Left lung (tissue), 10 donors: ENCODE results near the gene PPP1R13B. TPM values are rescaled to one million over a fixed set of nuclear protein-coding genes. Genes with fewer than 3 reads are reported as not detected.
A peak's percentile ranks its signal among the peaks of the same experiment; 100 is the strongest.

Experiments
- ATAC-seq: fragments of 200-7000 bp; cut with Tn5 transposase; one replicate; pipeline ENCODE4 v1.9.1; 2020; ENCODE audit warnings: moderate library complexity
- DNase-seq, 4 donors: peaks; one replicate each; pipeline ENCODE4 v3.0.0-alpha.2; 2013 to 2020
- H3K27ac ChIP-seq, 2 donors: fragments of 200-600 bp; sonication (generic) in 1 of 2; one replicate each; pipeline versions ENCODE4 v1.5.0 to v1.8.0; 2020 to 2021
- H3K27me3 ChIP-seq, 2 donors: fragments of 200-600 bp; sonication (generic) in 1 of 2; one replicate each; pipeline versions ENCODE4 v1.5.0 to v1.8.0; 2020 to 2021
- H3K36me3 ChIP-seq, 2 donors: fragments of 200-600 bp; sonication (generic) in 1 of 2; one replicate each; pipeline versions ENCODE4 v1.5.0 to v1.8.0; 2020 to 2021
- H3K4me1 ChIP-seq, 2 donors: fragments of 200-600 bp; one replicate each; pipeline ENCODE4 v1.8.0; 2021
- H3K4me3 ChIP-seq, 2 donors: fragments of 200-600 bp; sonication (generic) in 1 of 2; one replicate each; pipeline versions ENCODE4 v1.5.0 to v1.8.0; 2020 to 2021; ENCODE audit warnings: mild to moderate bottlenecking in 1 of 2
- H3K9me3 ChIP-seq, 2 donors: fragments of 200-600 bp; sonication (generic) in 1 of 2; one replicate each; pipeline versions ENCODE4 v1.5.0 to v1.8.0; 2020 to 2021
- CTCF ChIP-seq, 2 donors: fragments of 200-600 bp; sonication (generic) in 1 of 2; IDR thresholded peaks; one replicate each; pipeline versions ENCODE4 v1.5.0 to v1.8.0; 2021; ENCODE audit warnings: antibody characterized with exemption in 2 of 2
- intact Hi-C, 2 donors: fragments of 100-400 bp; cut with DNase I; formaldehyde crosslinking; loops; one replicate each; pipeline versions ENCODE4 v1.11.2 to v1.14.2; 2022
- polyA plus RNA-seq, 6 donors: library from polyadenylated mRNA; unstranded; fragments of 120-200 nt; gene quantifications; one replicate each; pipeline ENCODE4 v1.2.1, GENCODE V29; 2013; ENCODE audit not compliant: insufficient read length in 6 of 6
- total RNA-seq, 2 donors: library from RNA; stranded (reverse); fragmentation: NEBNext Ultra II Directional; extraction: Animal tissue kit (Norgen Biotek cat#: 25700); gene quantifications; one replicate each; pipeline ENCODE4 v1.2.1, GENCODE V29; 2021
- donor health status: DM: no; HTN: yes; CAD: no.
- donor health status: DM: no; HTN: no; CAD: no.

Gene PPP1R13B
- total and polyA plus RNA-seq, 8 donors = 48.0 to 86.9 (median 61.7) TPM

- Histone ChIP-seq H3K4me1 (no peaks in the 10 kb centered on the region), H3K9me3 (no peaks in the 10 kb centered on the region), H3K36me3 (peaks cover 0 to 88% of the 10 kb centered on the region in 2 donors), H3K27me3 (no peaks in the 10 kb centered on the region), H3K4me3 (no peak overlapping the region), H3K27ac (no peak overlapping the region)
- DNase-seq (peak in 1 of 4 donors; percentile 50), ATAC-seq (no peak)
- intact Hi-C loops = no loop called here
- no peak for TF ChIP-seq CTCF (IDR thresholded peaks at IDR 0.05)
Measured at GRCh38 chr14:103743691-103744090, 103.7 kb downstream of the PPP1R13B start.

- H3K36me3 ChIP-seq = peaks cover 0 to 91% of the 10 kb centered on the region in 2 donors
- intact Hi-C loops = no loop called here
- H3K27me3 ChIP-seq = no peaks in the 10 kb centered on the region
Measured at GRCh38 chr14:103742499-103743255, 104.7 kb downstream of the PPP1R13B start.

GRCh38 chr14:103741876-103742275 is 105.5 kb downstream of the PPP1R13B start:
- Histone ChIP-seq H3K4me3 (no peak overlapping the region), H3K9me3 (no peaks in the 10 kb centered on the region), H3K4me1 (no peaks in the 10 kb centered on the region), H3K27me3 (no peaks in the 10 kb centered on the region), H3K27ac (no peak overlapping the region), H3K36me3 (peaks cover 0 to 94% of the 10 kb centered on the region in 2 donors)
- no peak for TF ChIP-seq CTCF (IDR thresholded peaks at IDR 0.05)
- DNase-seq (peak in 1 of 4 donors; percentile 52), ATAC-seq (no peak)
- intact Hi-C loops = no loop called here

More at GRCh38 chr14:103742499-103743255, 104.7 kb downstream of the PPP1R13B start:
- Histone ChIP-seq H3K9me3 (no peaks in the 10 kb centered on the region), H3K4me3 (no peak overlapping the region), H3K4me1 (no peaks in the 10 kb centered on the region), H3K27ac (no peak overlapping the region)
- no peak for ATAC-seq
- no peak for DNase-seq
- no peak for TF ChIP-seq CTCF (IDR thresholded peaks at IDR 0.05)

- Histone ChIP-seq H3K36me3 (peaks cover 0 to 96% of the 10 kb centered on the region in 2 donors), H3K27me3 (no peaks in the 10 kb centered on the region), H3K27ac (no peak overlapping the region), H3K4me1 (no peaks in the 10 kb centered on the region), H3K4me3 (no peak overlapping the region), H3K9me3 (no peaks in the 10 kb centered on the region)
- no peak for DNase-seq
- TF ChIP-seq CTCF (IDR thresholded peaks at IDR 0.05) = no peak
- ATAC-seq = no peak
- intact Hi-C loops = no loop called here
Measured at GRCh38 chr14:103740991-103741689, 106.2 kb downstream of the PPP1R13B start.

GRCh38 chr14:103739793-103740501 is 107.4 kb downstream of the PPP1R13B start:
- no peak for TF ChIP-seq CTCF (IDR thresholded peaks at IDR 0.05)
- peak in 1 of 4 donors; percentile 77 for DNase-seq
- Histone ChIP-seq H3K36me3 (peaks cover 0 to 95% of the 10 kb centered on the region in 2 donors), H3K4me1 (no peaks in the 10 kb centered on the region), H3K27me3 (no peaks in the 10 kb centered on the region), H3K27ac (no peak overlapping the region), H3K9me3 (no peaks in the 10 kb centered on the region), H3K4me3 (no peak overlapping the region)
- intact Hi-C loops = no loop called here
- no peak for ATAC-seq
